HG03280 (cell line): ENCODE data around the gene SNX9.
"Not testable (repeated sequence)": the region's sequence is repeated elsewhere in the genome, so short reads cannot be mapped to it uniquely, and the experiment has no call there.

ENCODE experiments used
- ATAC-seq: cut with Tn5 transposase; IDR thresholded peaks from one replicate; pipeline ENCODE4 v1.9.1; 2021; ENCODE audit warnings: mild to moderate bottlenecking, moderate library complexity; ENCODE audit not compliant: unreplicated experiment

SNX9 gene

DNA sequence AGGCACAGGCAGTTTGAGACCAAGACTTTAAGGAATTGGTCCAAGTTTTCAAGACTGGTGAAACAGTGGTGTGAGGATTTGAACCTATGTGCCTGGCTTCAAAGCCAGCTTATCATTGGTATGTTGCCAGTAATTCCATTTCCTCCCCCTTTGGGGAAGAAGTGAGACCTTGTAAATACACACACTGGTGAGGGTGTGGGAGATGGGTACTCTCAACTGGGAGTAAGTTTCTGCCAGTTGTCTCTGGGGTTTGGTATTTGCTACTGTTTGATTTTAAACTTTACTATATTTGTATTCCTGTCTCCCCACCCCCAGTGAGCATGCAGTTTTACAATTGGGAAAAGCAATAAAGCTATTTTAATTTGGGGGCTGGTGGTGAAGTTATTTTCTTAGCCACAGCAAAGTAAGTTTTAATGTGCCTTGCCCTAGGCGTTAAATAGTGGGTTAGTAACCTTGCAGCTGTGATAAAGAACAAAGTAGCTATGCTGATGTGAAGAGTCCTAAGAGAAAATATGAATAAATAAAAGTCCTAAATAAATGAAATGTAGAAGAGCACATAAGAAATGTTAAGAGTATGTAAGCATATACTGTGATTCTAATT, 31.0 kb downstream of the SNX9 start:
- no peak for ATAC-seq

GRCh38 chr6:157855325-157855724, 32.3 kb downstream of the SNX9 start:
- ATAC-seq, result no peak

GRCh38 chr6:157855804-157856203, 32.8 kb downstream of the SNX9 start:
- ATAC-seq, result not testable (repeated sequence)

DNA sequence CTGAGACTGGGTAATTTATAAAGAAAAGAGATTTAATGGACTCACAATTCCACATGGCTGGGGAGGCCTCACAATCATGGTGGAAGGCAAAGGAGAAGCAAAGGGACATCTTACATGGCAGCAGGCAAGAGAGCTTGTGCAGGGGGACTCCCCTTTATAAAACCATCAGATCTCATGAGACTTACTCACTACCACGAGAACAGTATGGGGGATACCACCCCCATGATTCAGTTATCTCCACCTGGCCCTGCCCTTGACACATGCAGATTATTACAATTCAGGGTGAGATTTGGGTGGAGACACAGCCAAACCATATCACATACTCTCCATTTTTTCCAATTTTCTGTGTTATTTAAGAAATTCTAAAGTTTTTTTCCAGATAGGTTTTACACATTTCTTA, 35.6 kb downstream of the SNX9 start:
- not testable (repeated sequence) for ATAC-seq

DNA sequence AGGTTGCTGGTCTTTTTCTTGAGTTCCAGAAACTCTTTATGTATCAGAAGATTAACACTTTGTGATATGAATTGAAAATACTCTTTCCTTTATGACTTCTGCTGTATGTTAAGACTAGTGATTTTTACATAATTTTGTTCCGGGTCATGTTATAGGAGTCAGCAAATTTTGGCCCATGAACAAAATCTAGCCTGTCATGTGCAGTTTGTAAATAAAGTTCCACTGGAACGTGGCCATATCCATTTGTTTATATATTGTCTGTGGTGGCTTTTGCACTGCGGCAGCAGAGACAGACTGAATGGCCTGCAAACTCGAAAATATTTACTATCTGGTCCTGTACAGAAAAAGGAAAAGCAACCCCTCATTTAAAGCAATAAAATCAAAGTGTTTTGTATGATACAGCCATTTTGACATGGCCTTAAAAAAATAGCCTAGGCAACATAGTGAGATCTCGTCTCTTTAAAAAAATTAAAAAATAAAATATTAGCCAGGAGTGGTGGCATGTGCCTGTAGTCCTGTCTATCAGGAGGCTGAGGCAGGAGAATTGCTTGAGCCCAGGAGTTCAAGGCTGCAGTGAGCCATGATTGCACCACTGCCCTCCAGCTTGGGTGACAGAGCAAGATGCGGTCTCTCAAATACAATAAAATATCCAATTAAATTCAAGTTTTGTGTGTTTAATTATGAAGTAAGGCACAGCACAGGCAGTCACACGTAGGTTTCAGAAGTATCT, 36.9 kb downstream of the SNX9 start:
- ATAC-seq, result no peak

DNA sequence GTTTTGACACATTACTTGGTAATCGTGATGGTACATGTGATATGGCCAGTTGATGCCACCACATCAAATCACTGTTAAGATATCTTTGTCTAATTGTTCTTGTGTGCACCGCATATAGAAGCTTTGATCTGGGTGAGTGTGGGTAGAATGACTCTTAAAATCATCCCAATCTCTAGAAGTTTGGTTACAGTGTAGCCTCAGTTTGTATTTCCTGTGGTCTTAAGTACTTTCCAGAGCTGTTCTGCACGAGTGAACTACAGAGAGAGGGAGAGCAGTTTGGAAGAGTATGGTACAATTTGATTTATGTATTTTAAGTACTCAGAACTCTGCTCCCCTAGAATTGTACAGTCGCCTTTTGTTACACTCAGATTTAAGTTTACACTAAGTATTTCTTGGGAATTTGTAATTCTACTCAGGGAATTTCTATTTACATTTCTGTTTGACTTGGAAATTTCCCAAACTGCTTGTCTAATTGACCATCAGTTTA, 37.5 kb downstream of the SNX9 start:
- ATAC-seq, result no peak

DNA sequence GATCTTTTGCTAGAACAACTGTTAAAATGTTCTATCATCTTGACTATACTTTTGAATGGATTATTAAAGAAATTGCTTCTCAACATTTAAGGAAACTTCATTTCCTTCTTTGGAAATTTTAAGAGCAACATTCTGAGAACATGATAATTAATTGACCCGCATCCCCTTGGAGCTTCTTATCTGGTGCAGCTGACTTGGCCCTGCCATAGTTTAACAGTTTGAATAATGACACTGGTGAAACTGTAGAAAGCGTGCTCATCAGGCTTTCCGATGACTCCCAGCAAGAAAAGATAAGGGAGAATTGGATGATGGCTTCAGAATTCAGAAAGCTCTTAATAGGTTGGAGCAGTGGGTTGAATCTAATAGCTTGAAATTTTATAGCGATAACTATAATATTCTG, 38.1 kb downstream of the SNX9 start:
- ATAC-seq, result no peak

DNA sequence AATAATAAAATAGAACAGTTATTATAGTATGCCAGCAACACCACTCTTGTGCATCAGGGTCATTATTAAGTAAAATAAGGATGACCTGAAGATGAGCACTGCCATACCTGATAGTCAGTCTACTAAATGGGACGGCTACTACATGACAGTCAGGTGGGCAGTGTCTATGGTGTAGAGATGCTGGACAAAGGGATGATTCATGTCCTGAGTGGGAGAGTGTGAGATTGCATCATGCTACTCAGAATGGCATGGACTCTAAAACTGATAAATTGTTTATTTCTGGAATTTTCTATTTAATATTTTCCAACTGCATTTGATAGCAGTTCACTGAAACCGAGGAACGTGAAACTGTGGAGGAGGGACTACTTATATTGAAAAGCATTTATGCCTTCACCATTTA, 38.8 kb downstream of the SNX9 start:
- no peak for ATAC-seq

GRCh38 chr6:157862706-157863105, 39.7 kb downstream of the SNX9 start:
- ATAC-seq, result no peak

DNA sequence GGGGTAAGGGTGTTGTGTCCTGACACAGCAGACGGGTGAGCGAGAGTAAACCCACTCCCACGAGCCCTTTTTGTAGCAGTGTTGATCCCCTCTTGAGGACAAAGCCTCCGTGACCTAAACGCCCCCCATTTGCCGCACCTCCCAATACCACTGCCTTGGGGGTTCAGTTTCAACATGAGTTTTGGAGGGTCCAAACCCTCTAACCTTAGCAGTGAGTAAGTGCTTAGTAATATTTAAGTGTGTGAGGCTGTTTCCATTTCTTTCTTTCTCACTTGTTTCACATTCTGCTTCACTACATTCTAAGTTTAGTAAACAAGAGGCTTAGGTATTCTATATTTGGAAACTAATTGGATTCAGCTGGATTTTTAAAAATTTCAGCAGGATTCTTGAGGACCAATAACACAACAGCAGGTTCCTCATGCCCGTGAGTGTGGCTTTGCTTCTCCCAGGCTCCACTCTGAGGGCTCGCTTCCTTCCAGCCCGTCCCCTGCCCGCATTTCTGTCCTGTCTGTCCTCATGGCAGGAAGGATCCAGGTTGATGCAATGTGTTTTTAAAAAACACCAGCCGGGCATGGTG, 41.2 kb downstream of the SNX9 start:
- ATAC-seq, result no peak

DNA sequence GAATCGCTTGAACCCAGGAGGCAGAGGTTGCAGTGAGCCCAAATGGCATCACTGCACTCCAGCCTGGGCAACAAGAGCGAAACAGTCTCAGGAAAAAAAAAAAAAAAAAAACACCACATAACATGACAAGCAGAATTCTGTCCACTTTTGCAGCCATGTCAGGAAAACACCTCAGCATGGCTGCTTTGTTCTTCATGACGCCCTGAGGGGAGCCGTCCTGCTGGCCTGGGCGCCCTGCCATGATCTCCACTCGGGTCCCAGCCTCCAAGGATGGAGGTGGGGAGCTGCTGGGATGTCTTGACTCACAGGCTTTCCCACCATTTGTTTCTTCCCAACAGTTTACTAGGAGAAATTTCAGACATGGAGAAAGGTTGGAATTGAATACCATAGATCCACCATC, 42.2 kb downstream of the SNX9 start:
- ATAC-seq, result no peak

DNA sequence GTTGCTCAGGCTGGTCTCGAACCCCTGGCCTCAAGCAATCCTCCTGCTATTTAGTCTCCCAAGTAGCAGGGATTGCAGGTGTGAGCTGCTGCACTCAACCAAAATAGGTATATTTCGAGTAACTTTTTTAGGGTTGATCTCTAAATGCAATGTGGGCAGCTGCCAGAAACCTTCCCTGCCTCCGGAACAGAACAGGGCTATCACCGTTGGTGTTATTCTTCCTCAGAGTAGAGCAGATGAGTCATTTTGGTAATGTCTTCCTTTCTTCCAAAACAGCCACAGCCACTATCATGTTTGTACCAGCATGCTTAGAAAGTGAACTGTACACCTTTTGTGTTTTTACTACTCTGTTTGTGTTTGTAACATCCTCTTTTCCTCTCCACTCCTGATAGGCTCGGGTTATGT, 44.1 kb downstream of the SNX9 start:
- ATAC-seq, result no peak

DNA sequence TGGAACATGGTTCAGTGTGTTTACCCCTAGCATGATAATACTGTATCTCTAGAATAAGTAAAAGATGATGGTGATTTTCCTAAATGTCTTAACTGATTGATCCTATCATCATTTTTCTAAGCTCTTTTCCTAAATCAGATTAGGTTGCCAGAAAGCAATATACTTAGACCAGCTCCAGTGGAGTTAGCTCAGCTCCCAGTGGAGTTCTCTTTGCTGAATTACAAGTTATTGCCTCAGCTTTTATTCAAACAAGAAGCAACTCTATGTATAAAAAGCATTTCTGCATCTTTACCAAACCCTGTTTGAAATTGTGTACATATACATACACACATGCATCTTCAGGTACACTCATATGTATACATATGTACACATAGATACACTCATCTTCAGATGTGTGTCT, 44.9 kb downstream of the SNX9 start:
- ATAC-seq, result no peak

DNA sequence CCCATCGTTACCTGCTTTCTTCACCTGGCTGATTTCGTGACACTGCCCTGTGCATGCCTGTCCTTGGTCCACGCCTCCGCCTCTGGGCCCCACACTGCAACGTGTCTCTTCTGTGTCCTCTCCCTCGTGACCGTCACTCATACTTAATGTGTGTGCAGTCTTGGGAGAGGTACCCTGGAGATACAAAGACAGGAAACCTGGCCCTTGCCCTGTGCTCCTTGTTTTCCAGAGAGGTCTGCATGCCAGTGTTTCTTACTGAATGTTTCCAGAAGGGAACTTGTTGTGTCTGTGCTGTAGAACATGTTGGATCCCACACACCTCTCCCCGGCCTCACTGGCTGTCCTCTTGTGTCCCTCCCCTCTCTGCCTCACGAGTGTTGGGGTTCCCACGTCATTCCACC, 45.8 kb downstream of the SNX9 start:
- no peak for ATAC-seq

DNA sequence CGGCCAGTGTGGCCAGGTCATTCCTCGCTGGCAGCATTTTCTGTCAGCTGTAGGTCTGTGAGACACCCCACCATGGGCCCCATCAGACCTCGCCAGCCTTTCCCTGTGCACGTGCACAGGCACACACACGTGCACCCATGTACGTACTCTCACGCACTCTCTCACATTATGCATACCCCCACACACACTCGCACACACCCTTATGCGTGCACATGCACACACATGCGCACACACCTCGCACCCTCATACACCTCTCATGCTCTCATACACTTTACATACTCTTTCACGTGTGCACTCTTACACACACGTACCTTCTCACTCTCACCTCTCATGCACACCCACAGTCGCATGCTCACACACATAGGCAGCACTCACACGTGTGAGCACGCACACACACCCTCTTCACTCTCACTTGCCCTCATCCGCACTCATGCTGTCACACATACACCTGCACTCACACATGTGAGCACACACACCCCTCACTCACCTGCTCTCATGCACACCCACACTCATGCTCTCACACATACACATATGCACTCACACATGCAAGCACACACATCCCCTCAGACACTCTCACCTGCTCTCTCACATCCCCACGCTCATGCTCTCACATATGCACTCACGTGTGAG, 46.7 kb downstream of the SNX9 start:
- ATAC-seq, result no peak

GRCh38 chr6:157873735-157874344, 50.8 kb downstream of the SNX9 start:
- ATAC-seq, result peak; percentile 73

DNA sequence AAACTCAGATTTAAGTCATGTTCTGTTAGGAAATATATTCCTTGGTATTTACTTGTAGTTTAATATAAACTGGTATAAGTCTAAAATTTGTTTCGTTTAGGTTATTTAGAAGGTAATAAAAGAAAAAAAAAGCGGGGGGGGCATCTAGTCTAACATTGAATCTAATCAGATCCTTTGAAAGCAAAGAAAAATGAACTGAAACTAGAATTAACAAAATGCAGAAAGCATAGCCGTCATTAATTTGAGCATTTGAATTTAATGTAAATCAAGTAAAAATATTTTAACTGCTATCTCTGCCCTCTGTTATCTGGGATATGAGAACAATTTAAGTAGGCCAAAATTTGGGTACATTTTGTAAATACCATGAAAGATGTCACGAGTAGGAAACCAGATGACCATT, 54.1 kb downstream of the SNX9 start:
- ATAC-seq, result no peak

- ATAC-seq, result no peak
Measured at GRCh38 chr6:157877573-157878438, 54.8 kb downstream of the SNX9 start.

DNA sequence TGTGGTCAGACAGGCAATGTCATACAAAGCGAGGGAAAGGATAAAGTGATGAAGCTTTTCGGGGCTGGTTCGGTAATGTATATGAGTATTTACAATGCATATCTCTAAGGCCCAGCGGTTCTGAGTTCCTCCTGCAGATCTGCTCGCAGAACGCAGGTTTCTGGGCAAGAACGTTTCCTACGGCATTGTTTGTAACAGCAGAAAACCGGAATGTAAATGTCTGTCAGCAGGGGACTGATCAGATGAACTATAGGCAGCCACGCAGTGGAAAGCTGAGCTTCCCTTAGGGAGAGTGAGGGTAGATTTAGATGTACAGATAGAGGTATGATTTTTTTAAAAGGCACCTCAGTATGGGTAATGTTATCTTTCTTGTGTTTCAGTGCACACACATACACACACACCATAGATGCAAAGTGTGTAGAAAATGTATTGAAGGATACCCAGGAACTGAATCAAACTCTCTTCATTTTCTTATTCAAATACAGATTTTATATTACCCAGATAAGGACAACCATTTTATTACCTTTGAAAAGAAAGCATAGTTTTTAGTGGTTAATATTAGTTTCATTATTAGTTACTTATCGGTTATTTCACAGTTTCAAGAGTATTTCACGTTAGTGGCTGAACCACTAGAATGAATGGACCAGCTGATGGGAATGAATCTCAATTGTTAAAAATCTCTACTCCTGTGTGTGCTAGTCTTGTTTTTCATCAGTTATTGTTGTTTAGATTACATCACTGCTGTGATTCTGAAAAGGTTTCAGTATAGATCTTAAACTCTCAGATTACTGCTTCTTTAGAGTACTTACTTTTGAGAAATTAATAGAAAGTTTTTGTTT, 56.2 kb downstream of the SNX9 start:
- peak; percentile 91 for ATAC-seq

DNA sequence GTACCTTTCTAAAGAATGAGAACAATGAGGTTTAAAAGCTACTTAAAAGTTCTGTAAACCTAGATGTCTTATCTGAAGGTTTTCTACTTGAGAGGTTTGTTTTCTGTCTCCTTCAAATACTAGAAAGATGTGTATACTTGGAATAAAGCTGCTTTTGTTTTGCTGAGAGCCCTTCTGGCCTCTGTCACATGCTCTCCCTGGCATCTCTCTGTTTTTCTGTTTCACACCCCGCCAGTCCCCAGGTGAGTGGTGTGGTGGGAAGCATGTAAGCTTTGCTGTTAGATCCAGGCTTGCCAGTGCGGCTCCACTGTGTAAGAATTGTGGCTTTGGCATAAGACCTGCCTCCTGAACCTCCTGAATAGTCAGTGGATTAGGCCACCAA, 56.8 kb downstream of the SNX9 start:
- ATAC-seq, result peak; percentile 41
